ENCODE measurements around the gene AFF3.

AFF3 gene

DNA sequence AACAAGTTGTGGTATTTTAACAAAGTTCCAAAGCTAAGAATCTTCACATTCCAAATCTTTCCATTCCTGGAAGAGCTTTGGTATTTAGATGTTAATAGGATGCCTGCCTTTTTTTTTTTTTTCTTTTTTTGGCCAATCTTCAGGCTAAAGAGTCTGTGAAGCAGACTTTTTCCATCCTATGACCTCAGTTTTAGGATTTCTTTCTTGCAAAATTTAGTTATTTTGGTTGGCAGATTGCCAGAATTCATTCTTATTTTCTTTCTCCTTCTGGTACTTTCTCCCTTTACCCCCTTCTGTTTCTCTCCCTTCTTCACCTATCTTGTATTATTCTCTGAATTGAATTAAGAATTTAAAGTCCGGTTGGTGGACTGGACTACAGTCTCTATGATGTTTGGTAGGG, 434.8 kb downstream of the AFF3 start:
- TF ChIP-seq, protein P1, sequence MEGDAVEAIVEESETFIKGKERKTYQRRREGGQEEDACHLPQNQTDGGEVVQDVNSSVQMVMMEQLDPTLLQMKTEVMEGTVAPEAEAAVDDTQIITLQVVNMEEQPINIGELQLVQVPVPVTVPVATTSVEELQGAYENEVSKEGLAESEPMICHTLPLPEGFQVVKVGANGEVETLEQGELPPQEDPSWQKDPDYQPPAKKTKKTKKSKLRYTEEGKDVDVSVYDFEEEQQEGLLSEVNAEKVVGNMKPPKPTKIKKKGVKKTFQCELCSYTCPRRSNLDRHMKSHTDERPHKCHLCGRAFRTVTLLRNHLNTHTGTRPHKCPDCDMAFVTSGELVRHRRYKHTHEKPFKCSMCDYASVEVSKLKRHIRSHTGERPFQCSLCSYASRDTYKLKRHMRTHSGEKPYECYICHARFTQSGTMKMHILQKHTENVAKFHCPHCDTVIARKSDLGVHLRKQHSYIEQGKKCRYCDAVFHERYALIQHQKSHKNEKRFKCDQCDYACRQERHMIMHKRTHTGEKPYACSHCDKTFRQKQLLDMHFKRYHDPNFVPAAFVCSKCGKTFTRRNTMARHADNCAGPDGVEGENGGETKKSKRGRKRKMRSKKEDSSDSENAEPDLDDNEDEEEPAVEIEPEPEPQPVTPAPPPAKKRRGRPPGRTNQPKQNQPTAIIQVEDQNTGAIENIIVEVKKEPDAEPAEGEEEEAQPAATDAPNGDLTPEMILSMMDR (IDR thresholded peaks at IDR 0.05; ENCODE audit: insufficient read depth, low read depth, low read length, missing control alignments), result no peak
- DNase-seq (ENCODE audit: low read depth), result no peak
- no peak overlapping the region for H3K4me3 ChIP-seq (ENCODE audit: low read length)

DNA sequence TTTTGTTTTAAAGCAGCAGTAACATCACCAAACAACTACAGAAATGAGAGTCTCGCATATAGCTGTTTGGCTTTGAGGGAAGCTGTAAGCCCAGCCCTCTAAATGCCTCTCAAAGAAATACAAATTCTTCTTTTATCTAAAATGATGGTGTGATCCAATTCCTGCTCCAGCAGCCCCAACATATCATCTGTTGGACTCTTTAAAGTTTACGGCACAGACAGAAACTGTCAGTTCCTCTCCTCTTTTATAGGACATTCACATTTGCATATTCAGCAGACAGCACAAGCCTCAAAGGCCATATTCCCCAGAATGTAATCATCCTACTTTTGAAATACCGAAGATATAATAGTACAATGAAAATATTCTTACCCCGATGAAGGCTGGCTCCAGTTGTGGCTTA, 435.7 kb downstream of the AFF3 start:
- H3K4me3 ChIP-seq (ENCODE audit: low read length), result no peak overlapping the region
- TF ChIP-seq, protein P1 (IDR thresholded peaks at IDR 0.05; ENCODE audit: insufficient read depth, low read depth, low read length, missing control alignments), result no peak
- DNase-seq (ENCODE audit: low read depth), result no peak

GRCh38 chr2:99701503-99701902, 440.9 kb downstream of the AFF3 start:
- TF ChIP-seq, protein P1 (IDR thresholded peaks at IDR 0.05; ENCODE audit: insufficient read depth, low read depth, low read length, missing control alignments), result no peak
- DNase-seq (ENCODE audit: low read depth), result peak; percentile 87
- no peak overlapping the region for H3K4me3 ChIP-seq (ENCODE audit: low read length)

DNA sequence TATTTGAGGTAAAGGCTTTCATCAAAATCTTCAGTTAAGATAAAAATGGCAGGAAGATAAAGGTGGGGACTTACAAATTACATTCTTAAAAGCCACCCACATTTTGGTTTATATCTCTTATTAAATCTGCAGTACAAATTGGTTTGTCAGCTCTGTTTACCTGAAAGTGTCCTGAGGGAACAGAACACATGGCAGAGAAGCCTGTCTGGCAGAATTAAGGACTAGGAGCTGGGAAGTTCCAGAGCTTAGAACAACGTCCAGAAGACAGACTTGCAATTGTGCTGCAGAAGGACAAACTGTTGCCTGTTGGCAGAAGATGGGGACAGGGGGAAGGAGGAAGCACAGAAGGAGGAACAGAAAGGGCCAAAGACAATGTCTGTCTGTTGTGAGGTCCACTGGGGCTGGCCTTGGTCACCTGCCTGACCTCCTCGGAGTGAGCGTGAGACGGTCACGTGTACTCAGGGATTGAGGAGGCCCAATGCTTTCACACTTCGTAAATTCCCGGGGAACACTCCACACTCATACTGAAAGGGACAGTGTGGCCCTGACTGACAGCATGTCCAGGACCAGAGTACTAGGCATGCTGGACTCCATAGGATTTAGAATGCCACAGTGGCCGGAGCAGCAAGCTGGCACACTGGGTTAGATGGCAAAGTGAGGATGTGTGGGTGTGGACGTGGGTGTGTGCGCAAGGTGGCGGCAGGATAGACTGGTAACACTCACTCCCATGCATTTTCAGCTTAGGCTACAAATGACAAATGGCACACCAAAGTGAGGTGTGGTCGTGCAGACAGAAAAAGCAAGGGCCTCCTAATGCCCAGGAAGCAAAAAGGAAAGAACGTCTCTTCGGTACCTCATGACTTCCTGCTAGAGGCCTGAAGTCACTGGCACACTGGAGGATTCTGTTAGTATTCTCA, 441.6 kb downstream of the AFF3 start:
- TF ChIP-seq, protein P1 (IDR thresholded peaks at IDR 0.05; ENCODE audit: insufficient read depth, low read depth, low read length, missing control alignments), result no peak
- H3K4me3 ChIP-seq (ENCODE audit: low read length), result no peak overlapping the region
- DNase-seq (ENCODE audit: low read depth), result peak; percentile 2

DNA sequence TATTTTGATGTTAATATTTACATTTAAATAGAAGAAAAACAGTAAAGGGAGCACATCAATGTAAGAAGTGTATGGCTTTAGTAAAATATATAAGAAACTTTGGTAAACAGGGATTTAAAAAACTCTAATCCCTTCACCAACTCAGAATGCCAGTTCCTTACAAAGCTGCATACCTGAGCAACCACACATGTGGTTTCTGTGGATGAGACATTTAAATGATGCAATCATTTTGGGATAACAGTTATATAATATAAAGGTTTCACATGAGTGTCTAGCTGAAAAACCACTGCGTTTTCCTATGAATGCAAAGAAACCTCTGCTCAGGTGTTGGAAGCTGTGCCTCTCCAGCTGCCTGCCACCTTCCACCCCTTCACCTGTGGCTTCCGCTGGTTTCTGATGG, 443.5 kb downstream of the AFF3 start:
- peak; percentile 66 for DNase-seq (ENCODE audit: low read depth)
- TF ChIP-seq, protein P1 (IDR thresholded peaks at IDR 0.05; ENCODE audit: insufficient read depth, low read depth, low read length, missing control alignments), result no peak
- no peak overlapping the region for H3K4me3 ChIP-seq (ENCODE audit: low read length)

- TF ChIP-seq, protein P1 (IDR thresholded peaks at IDR 0.05; ENCODE audit: insufficient read depth, low read depth, low read length, missing control alignments), result no peak
- no peak overlapping the region for H3K4me3 ChIP-seq (ENCODE audit: low read length)
- peak; percentile 22 for DNase-seq (ENCODE audit: low read depth)
Observed at GRCh38 chr2:99697811-99698568, 444.4 kb downstream of the AFF3 start.
